ENCODE data around the gene PPP2R5C.

PPP2R5C gene

GRCh38 chr14:101775826-101776225 lies 14.3 kb downstream of the PPP2R5C start:
- no peak for DNase-seq (ENCODE audit: low read depth)
- H3K4me3 ChIP-seq (ENCODE audit: low read length): no peak overlapping the region
- no peak for TF ChIP-seq CTCF (IDR thresholded peaks at IDR 0.05; ENCODE audit: insufficient read depth, low read depth, low read length, missing control alignments)

- TF ChIP-seq CTCF (IDR thresholded peaks at IDR 0.05; ENCODE audit: insufficient read depth, low read depth, low read length, missing control alignments): no peak
- no peak for DNase-seq (ENCODE audit: low read depth)
- H3K4me3 ChIP-seq (ENCODE audit: low read length): no peak overlapping the region
These were observed 14.8 kb downstream of the PPP2R5C start for GRCh38 chr14:101776344-101776743.

- no peak for TF ChIP-seq CTCF (IDR thresholded peaks at IDR 0.05; ENCODE audit: insufficient read depth, low read depth, low read length, missing control alignments)
These were observed 18.9 kb downstream of the PPP2R5C start for GRCh38 chr14:101780390-101780789.

GRCh38 chr14:101780887-101781239 lies 19.4 kb downstream of the PPP2R5C start:
- TF ChIP-seq CTCF (IDR thresholded peaks at IDR 0.05; ENCODE audit: insufficient read depth, low read depth, low read length, missing control alignments): no peak
- H3K4me3 ChIP-seq (ENCODE audit: low read length): peak overlapping the region; percentile 5
- DNase-seq (ENCODE audit: low read depth): peak; percentile 14

More at GRCh38 chr14:101780390-101780789, 18.9 kb downstream of the PPP2R5C start:
- no peak for DNase-seq (ENCODE audit: low read depth)
- H3K4me3 ChIP-seq (ENCODE audit: low read length): no peak overlapping the region

GRCh38 chr14:101781240-101782061 lies 19.9 kb downstream of the PPP2R5C start:
- TF ChIP-seq CTCF (IDR thresholded peaks at IDR 0.05; ENCODE audit: insufficient read depth, low read depth, low read length, missing control alignments): no peak
- peak overlapping the region; percentile 20 for H3K4me3 ChIP-seq (ENCODE audit: low read length)
- peak; percentile 22 for DNase-seq (ENCODE audit: low read depth)

- H3K4me3 ChIP-seq (ENCODE audit: low read length): no peak overlapping the region
- no peak for DNase-seq (ENCODE audit: low read depth)
- TF ChIP-seq CTCF (IDR thresholded peaks at IDR 0.05; ENCODE audit: insufficient read depth, low read depth, low read length, missing control alignments): no peak
These were observed 21.9 kb downstream of the PPP2R5C start for GRCh38 chr14:101783260-101784016.
